Measurements from ENCODE around the gene RFPL2.
A peak's percentile ranks its signal among the peaks of the same experiment; 100 is the strongest.
"Not testable (repeated sequence)": the region's sequence is repeated elsewhere in the genome, so short reads cannot be mapped to it uniquely, and the experiment has no call there.

The RFPL2 gene

DNA sequence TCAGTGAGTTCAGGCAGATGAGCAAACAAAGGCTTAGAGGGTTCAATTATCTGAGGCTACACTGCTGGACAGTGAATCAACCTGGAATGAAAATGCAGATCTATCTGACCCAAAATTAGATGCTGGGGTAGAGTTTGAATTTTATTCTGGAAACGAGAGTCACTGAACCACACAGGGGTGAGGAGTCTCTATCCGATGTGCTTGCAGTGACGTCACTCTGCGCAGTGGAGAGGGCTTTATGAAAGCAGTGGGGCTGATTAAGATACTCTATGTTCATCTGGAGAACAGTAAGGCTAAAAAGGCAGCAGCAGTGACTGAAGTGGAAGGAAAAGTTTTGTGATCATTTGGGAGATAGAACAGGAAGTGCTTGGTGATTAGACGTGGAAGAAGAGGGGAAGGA lies 44.5 kb downstream of the RFPL2 start:
- DNase-seq = not testable (repeated sequence)

DNA sequence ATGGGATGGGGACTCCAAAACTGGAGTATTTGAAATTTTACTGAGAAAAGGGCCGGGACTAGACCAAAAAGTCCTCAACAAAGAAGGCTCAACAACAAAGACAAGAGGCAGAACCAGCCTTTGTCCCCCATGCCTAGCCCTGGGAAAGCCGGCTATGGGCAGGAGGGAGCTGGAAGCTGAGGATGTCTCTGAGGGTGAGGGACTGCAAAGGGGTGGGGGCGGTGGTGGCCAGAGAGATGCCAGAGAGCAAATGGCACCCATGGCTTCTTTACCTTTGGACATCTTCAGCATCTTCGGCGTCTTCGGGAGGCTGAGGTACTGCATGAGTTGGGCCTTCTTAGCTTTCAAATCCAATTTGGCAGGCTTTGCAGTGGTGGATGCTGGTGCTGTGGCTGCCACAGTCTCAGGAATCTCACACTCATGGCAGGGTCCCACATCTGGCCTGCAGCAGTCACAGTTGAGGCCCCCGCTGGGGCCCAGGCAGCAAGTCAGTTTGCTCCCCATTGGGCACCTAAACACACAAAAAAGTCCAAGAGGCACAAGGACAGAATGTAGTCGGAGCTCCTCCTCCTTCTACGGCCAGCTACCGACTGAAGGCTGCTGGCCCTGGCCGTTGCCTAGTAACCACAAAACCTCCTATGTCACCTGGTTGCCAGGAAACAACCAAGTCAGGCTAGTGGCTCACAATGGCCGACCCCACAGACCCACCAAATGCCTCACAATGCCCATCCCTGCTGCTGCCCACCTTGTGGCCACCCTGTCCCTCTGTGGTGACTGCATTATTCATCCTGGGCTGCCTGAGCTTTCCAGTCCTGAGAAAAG lies 46.0 kb downstream of the RFPL2 start, which contains the start of gene C22orf42:
C22orf42 (minus strand) TSS at position 592 of the 822 bp plus-strand sequence; CDS start at position 504, 88 bp downstream.
- no peak for DNase-seq

DNA sequence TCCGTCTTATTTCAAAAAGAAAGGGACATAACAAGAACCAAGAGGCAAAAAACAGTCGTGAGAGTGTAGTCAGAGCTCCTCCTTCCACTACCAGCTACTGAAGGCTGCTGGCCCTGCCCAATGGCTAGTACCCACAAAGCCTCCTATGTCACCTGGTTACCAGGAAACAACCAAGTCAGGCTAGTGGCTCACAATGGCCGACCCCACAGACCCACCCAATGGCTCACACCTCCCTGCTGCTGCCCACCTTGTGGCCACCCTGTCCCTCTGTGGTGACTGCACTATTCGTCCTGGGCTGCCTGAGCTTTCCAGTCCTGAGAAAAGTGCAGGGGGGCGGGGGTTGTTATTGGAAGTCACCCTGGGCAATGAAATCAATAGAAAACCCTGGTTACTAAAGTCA lies 47.2 kb downstream of the RFPL2 start:
- DNase-seq = not testable (repeated sequence)

DNA sequence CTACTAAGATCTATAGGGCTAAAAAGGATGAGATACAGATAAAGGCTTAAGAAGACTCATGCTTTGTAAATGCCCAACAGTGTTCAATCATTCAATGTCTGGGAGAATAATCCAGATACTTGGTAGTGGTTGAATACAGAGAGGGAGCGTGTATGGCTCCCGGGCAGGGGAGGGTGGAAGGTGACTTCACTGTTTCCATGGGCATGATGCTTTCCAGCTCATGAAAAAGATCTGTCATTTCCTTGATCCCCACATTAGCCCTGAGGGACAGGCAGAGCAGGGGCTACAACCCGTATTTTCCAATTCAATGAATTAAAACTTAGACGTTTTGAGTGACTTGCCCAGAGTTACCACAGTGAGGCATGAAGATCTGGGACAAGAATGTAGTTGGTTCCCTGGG lies 50.1 kb downstream of the RFPL2 start:
- not testable (repeated sequence) for DNase-seq

DNA sequence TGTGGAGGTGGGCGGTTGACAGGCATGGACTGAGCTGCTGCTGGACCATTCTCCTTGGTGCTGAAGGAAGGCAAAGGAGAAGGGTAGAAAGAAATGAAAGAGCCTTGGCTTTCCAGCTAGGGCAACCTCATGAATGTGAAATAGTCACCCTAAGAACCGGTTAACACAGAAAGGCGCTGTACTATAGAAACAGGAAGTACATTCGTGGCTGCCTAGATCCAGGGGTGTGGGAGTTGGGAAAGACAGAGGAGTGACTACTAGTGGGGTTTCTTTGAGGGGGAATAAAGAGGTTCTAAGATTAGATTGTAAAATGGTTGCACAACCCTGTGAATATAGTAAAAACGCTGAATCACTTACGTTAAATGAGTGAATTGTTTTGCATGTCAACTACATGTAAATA lies 53.2 kb downstream of the RFPL2 start:
- not testable (repeated sequence) for DNase-seq

DNA sequence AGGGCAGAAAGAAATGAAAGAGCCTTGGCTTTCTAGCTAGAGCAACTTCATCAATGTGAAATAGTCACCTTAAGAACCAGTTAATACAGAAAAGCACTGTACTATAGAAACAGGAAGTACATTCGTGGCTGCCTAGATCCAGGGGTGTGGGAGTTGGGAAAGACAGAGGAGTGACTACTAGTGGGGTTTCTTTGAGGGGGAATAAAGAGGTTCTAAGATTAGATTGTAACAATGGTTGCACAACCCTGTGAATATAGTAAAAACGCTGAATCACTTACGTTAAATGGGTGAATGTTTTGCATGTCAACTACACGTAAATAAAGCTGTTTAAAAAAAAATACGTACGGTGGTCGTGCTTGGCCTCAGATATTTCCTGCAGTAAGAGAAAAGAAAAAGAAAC lies 54.2 kb downstream of the RFPL2 start:
- not testable (repeated sequence) for DNase-seq

DNA sequence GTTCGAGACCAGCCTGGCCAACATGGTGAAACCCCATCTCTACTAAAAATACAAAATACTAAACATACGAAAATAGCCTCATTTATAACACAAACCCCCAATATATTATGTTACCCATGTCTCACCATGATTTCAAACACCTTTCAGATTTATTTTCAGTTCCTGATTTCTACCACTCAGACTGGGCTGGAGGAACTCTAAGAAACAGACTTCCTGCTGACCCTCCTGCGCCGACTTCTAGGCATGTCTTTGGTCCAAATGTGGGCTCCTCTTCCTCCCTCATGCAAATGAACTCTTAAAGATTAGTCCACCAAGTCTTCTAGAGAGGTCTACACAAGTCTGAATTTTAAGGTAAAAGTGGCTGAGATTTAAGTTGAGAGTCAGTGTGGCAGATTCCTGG lies 56.5 kb downstream of the RFPL2 start:
- not testable (repeated sequence) for DNase-seq

DNA sequence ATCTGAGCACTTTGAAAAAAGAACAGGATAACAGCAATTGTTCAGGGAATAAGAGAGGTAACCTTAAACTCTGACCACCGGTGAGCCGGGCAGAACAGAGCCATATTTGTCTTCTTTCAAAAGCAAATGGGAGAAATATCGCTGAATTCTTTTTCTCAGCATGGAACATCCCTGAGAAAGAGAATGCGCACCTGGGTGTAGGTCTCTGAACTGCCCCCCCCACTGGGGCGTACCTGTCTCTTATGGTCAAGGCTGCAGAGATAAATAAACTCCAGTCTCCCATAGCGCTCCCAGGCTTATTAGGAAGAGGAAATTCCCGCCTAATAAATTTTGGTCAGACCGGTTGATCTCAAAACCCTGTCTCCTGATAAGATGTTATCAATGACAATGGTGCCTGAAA lies 57.7 kb downstream of the RFPL2 start:
- not testable (repeated sequence) for DNase-seq

DNA sequence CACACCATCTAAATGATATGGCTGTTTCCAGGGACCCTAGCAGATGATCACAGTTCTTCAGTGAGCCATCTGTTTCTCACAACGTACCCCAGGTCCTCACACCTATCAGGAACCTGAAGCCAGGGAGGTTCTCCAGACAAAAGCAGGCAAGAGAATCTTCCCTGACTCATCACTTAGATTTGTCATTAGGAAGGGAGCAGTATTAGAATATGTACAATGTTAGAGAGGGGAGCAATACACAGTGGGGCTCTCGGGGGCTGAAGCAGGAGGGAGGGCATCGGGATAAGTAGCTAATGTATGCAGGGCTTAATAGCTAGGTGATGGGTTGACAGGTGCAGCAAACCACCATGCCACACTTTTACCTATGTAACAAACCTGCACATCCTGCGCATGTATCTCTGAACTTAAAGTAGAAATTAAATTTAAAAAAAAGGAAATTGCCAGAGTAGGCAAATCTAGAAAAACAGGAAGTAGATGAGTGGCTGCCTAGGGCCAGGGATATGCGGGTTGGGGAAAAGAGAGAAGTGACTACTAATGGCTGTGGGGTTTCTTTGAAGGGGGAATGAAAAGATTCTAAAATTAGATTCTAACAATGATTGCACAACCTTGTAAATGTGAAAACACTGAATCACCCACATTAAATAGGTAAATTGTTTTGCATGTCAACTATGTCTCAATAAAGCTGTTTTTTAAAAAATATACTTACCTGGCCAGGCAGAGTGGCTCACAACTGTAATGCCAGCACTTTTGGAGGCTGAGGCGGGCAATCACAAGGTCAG lies 60.2 kb downstream of the RFPL2 start:
- no peak for DNase-seq

DNA sequence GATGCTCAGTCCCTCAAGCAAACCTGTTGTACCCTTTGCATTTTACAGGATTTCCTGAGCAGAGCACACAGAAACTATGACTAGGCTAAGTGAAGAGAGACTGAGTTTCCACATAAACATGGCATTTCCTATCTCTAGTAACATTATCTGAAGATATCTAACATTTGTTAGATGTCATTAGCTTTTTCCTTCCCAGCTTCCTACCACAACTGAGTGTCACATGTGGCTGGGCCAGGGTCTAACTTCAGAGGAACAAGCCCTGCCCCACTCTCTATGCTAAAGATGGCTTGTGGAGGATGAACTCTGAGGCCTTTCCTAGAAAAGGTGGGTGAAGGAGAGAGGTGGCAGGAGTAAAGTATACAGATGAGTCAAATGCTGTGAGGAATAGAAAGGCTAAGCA lies 62.3 kb downstream of the RFPL2 start:
- no peak for DNase-seq

DNA sequence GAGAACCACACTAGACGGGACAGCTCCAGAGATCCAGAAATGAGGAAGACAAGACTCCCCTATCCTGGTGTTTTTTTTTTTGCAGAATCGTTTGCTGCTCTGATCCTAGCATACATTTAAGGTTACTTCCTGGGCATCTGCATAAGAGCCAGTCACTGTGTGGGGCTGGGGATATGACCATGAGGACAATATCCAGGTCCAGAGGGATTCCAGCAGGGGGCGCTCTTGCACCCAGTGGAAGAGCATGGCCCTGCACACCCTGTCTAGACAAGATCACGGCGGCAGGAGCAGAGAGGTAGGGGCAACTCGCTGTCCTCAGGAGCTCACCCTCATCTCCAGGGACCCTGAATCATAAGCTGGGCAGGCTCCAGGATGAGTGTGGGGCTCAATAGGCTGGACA lies 64.2 kb downstream of the RFPL2 start:
- peak in 1 of 2 experiments; percentile 22 for DNase-seq

Data from NCI-H526 (cell line).